ENCODE results near the gene RPS5. TPM values are rescaled to one million over a fixed set of nuclear protein-coding genes. Genes with fewer than 3 reads are reported as not detected.

RPS5 gene
- total RNA-seq, 1 experiment from 2014 or later = 1,487 TPM

DNA sequence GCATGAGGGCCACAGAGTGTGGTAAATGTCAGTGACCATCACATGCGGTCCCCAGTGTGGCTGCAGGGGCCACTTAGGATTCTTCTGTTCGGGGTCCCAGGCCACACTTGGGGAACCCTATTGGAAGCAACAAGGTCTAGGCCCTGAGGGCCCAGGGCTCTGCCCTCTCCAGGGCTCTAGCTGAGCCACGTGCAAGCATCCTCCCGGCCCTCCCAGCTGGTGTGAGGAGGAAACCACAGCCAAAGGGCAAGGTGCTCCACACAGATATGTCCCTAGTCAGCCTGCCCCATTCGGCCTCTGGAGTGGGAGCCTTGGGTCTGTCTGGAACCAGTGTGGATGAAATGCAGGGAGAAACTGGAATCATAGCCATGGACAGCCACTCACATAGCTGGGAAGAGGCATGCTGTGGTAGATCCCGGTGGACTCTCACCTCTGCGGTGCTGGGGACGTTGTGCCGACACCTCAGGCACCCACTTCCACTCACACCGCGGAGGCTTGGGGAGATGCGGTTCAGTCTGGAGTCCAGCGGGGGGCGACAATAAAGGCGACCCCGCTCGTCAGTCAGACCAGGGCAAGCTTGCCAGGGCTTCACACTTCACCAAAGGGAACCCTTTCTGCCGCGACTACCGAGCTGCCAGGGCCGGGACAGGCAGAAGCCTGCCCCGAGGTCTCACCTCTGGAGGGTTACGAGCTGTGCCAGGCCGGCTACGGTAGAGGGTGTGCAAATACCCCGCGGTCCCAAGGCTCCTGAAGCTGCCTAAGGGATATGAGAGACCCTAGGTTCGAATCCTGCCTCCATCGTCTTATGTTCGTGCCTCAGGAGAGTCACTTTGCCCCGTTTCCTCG is 20.3 kb upstream of the RPS5 start:
- intact Hi-C loops (cut with micrococcal nuclease; ENCODE audit: unreplicated experiment) = no loop called here
- ChIA-PET POLR2A (no interaction called here), CTCF (no interaction called here)
- H3K27ac ChIP-seq (ENCODE audit: low read length) = no peak overlapping the region
- H3K27me3 ChIP-seq (ENCODE audit: control insufficient read depth, insufficient read depth, low read length) = no peaks in the 10 kb centered on the region
- TF ChIP-seq, protein P1, sequence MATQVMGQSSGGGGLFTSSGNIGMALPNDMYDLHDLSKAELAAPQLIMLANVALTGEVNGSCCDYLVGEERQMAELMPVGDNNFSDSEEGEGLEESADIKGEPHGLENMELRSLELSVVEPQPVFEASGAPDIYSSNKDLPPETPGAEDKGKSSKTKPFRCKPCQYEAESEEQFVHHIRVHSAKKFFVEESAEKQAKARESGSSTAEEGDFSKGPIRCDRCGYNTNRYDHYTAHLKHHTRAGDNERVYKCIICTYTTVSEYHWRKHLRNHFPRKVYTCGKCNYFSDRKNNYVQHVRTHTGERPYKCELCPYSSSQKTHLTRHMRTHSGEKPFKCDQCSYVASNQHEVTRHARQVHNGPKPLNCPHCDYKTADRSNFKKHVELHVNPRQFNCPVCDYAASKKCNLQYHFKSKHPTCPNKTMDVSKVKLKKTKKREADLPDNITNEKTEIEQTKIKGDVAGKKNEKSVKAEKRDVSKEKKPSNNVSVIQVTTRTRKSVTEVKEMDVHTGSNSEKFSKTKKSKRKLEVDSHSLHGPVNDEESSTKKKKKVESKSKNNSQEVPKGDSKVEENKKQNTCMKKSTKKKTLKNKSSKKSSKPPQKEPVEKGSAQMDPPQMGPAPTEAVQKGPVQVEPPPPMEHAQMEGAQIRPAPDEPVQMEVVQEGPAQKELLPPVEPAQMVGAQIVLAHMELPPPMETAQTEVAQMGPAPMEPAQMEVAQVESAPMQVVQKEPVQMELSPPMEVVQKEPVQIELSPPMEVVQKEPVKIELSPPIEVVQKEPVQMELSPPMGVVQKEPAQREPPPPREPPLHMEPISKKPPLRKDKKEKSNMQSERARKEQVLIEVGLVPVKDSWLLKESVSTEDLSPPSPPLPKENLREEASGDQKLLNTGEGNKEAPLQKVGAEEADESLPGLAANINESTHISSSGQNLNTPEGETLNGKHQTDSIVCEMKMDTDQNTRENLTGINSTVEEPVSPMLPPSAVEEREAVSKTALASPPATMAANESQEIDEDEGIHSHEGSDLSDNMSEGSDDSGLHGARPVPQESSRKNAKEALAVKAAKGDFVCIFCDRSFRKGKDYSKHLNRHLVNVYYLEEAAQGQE (IDR thresholded peaks at IDR 0.05; ENCODE audit: insufficient read depth in 1 of 2, low read depth in 2 of 2, low read length in 1 of 2) = no peak
- TF ChIP-seq, protein P2, sequence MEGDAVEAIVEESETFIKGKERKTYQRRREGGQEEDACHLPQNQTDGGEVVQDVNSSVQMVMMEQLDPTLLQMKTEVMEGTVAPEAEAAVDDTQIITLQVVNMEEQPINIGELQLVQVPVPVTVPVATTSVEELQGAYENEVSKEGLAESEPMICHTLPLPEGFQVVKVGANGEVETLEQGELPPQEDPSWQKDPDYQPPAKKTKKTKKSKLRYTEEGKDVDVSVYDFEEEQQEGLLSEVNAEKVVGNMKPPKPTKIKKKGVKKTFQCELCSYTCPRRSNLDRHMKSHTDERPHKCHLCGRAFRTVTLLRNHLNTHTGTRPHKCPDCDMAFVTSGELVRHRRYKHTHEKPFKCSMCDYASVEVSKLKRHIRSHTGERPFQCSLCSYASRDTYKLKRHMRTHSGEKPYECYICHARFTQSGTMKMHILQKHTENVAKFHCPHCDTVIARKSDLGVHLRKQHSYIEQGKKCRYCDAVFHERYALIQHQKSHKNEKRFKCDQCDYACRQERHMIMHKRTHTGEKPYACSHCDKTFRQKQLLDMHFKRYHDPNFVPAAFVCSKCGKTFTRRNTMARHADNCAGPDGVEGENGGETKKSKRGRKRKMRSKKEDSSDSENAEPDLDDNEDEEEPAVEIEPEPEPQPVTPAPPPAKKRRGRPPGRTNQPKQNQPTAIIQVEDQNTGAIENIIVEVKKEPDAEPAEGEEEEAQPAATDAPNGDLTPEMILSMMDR (IDR thresholded peaks at IDR 0.05) = no peak
- TF ChIP-seq TCF7L2 (IDR thresholded peaks at IDR 0.05; ENCODE audit: low read depth, low read length) (no peak), SIN3A (IDR thresholded peaks at IDR 0.05; ENCODE audit: borderline replicate concordance, insufficient read depth, low read depth, low read length) (no peak), POLR2AphosphoS5 (IDR thresholded peaks at IDR 0.05; ENCODE audit: low read depth, low read length) (no peak)
- no peak overlapping the region for H3K4me3 ChIP-seq (ENCODE audit: low read depth in 2 of 2, low read length in 2 of 2)
- no peak for DNase-seq (ENCODE audit: low read depth, low spot score)
- peaks cover under 1% of the 10 kb centered on the region; the same call in 1 of the 2 replicates for H3K4me1 ChIP-seq (ENCODE audit: control insufficient read depth, insufficient read depth, low read length)
- H3K36me3 ChIP-seq (ENCODE audit: control insufficient read depth, insufficient read depth, low read length) = no peaks in the 10 kb centered on the region
- no peaks in the 10 kb centered on the region for H3K9me3 ChIP-seq (ENCODE audit: control insufficient read depth, insufficient read depth, low read depth, low read length)
- in situ Hi-C loops (cut with HindIII; ENCODE audit: low pct_unique_long_range_greater_than_20kb, low sequenced_read_pairs) = no loop called here
- no peak for ATAC-seq
- no TSS peak for BruUV-seq (replicated peaks)

DNA sequence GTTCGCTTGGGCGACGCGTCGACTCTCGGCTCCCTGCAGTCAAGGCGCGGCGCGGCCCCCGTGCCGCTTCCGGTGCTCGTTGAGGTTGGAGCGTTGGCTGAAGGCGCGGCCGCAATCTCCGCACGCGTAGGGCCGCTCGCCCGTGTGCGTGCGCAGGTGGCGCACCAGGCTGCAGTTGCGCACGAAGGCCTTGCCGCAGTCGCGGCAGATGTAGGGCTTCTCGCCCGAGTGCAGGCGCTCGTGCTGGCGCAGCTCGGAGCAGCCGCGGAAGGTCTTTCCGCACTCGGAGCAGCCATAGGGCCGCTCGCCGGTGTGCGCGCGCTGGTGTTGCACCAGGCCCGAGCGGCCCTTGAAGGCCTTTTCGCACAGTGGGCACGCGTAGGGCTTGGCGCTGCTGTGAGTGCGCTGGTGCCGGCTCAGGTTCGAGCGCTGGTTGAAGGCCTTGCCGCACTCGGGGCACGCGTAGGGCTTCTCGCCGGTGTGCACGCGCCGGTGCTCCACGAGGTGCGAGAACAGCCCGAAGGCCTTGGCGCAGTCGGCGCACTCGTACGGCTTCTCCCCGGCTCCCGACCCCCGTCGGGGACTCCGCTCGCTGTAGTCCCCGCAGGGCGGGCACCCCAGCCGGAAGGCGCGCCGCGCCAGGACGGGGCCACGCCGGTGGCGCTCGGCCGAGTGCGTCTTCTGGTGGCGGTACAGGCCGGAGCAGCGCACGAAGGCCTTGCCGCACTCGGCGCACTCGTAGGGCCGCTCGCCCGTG is 19.2 kb upstream of the RPS5 start:
- no peak for DNase-seq (ENCODE audit: low read depth, low spot score)
- TF ChIP-seq, protein P1 (IDR thresholded peaks at IDR 0.05; ENCODE audit: insufficient read depth in 1 of 2, low read depth in 2 of 2, low read length in 1 of 2) = no peak
- TF ChIP-seq, protein P2 (IDR thresholded peaks at IDR 0.05) = no peak
- no peak for TF ChIP-seq POLR2AphosphoS5 (IDR thresholded peaks at IDR 0.05; ENCODE audit: low read depth, low read length)
- ChIA-PET CTCF (no interaction called here), POLR2A (no interaction called here)
- no peaks in the 10 kb centered on the region for H3K9me3 ChIP-seq (ENCODE audit: control insufficient read depth, insufficient read depth, low read depth, low read length)
- BruUV-seq (replicated peaks) = no TSS peak
- no peaks in the 10 kb centered on the region for H3K36me3 ChIP-seq (ENCODE audit: control insufficient read depth, insufficient read depth, low read length)
- intact Hi-C loops (cut with micrococcal nuclease; ENCODE audit: unreplicated experiment) (no loop called here), in situ Hi-C loops (cut with HindIII; ENCODE audit: low pct_unique_long_range_greater_than_20kb, low sequenced_read_pairs) (no loop called here)
- ATAC-seq = no peak
- no peaks in the 10 kb centered on the region for H3K4me1 ChIP-seq (ENCODE audit: control insufficient read depth, insufficient read depth, low read length)
- no peak overlapping the region for H3K27ac ChIP-seq (ENCODE audit: low read length)
- no peak overlapping the region for H3K4me3 ChIP-seq (ENCODE audit: low read depth in 2 of 2, low read length in 2 of 2)
- no peaks in the 10 kb centered on the region for H3K27me3 ChIP-seq (ENCODE audit: control insufficient read depth, insufficient read depth, low read length)
